Sigmoid colon (tissue), 7 donors: ENCODE data around the gene MXD4. TPM values are rescaled to one million over a fixed set of nuclear protein-coding genes. Genes with fewer than 3 reads are reported as not detected.
A peak's percentile ranks its signal among the peaks of the same experiment; 100 is the strongest.

Experiments
- DNase-seq: peaks from one replicate; pipeline ENCODE4 v3.0.0-alpha.2; 2019
- H3K27ac ChIP-seq, 4 donors: fragments of 200-600 bp; sonication (generic); one replicate each; pipeline ENCODE4 v1.5.1; 2016 to 2019; ENCODE audit warnings: mild to moderate bottlenecking in 1 of 4
- H3K27me3 ChIP-seq, 3 donors: fragments of 200-600 bp; sonication (generic); one replicate each; pipeline ENCODE4 v1.5.1; 2019; ENCODE audit warnings: mild to moderate bottlenecking in 1 of 3
- H3K36me3 ChIP-seq, 4 donors: fragments of 200-600 bp; sonication (generic); one replicate each; pipeline ENCODE4 v1.5.1; 2016 to 2019
- H3K4me1 ChIP-seq, 4 donors: fragments of 200-600 bp; sonication (generic); one replicate each; pipeline ENCODE4 v1.5.1; 2017 to 2019
- H3K4me3 ChIP-seq, 4 donors: fragments of 200-600 bp; sonication (generic); one replicate each; pipeline ENCODE4 v1.5.1; 2017 to 2019; ENCODE audit warnings: mild to moderate bottlenecking in 2 of 4, moderate library complexity in 1 of 4
- H3K9me3 ChIP-seq, 4 donors: fragments of 200-600 bp in 3 of 4; sonication (generic) in 3 of 4; one replicate each; pipeline versions ENCODE4 v1.5.1 to v1.6.1; 2013 to 2019
- EP300 ChIP-seq, 4 donors: sonication (generic); formaldehyde crosslinking; IDR thresholded peaks; one replicate each; pipeline ENCODE4 v1.6.1; 2017; ENCODE audit warnings: antibody characterized with exemption in 4 of 4
- POLR2A ChIP-seq, 2 donors: fragments of 450-650 bp; IDR thresholded peaks; one replicate each; pipeline ENCODE4 v1.6.1; 2016; ENCODE audit warnings: antibody characterized with exemption in 2 of 2, mild to moderate bottlenecking in 2 of 2, moderate library complexity in 2 of 2
- POLR2AphosphoS5 ChIP-seq, 4 donors: sonication (generic); formaldehyde crosslinking; IDR thresholded peaks; one replicate each; pipeline ENCODE4 v1.6.1; 2017; ENCODE audit warnings: antibody characterized with exemption in 4 of 4
- WGBS, 2 donors: extraction: QIAGEN DNeasy Blood & Tissue Kit; methylation state at CpG; one replicate each; pipeline ENCODE4 v1.1.7; 2013; 5-methylcytosine and 5-hydroxymethylcytosine counted together
- intact Hi-C: fragments of 100-400 bp; cut with DNase I; formaldehyde crosslinking; loops from one replicate; pipeline ENCODE4 v1.15.1; 2023
- polyA plus RNA-seq, 3 donors: library from polyadenylated mRNA; stranded (reverse); fragments of 200-250 nt; gene quantifications; one replicate each; pipeline ENCODE4 v1.2.3, GENCODE V29; 2013
- total RNA-seq, 4 donors: library from RNA; depleted of rRNA; stranded (reverse); fragments of >200 nt; gene quantifications; one replicate each; pipeline ENCODE4 v1.1.0, GENCODE V29; 2016
- TF ChIP-seq, protein P1 (sequence below), 4 experiments: fragments of 450-650 bp in 3 of 4; fragments of 200-600 bp in 1 of 4; IDR thresholded peaks; one replicate each; pipeline ENCODE4 v1.5.1; 2016 to 2019; ENCODE audit warnings: antibody characterized with exemption in 4 of 4, mild to moderate bottlenecking in 3 of 4, moderate library complexity in 2 of 4
- donor health status: healthy with polysubstance abuse.
- donor health status: Bipolar disorder and iron deficiency.
- donor health status: healthy.

The MXD4 gene
- total and polyA plus RNA-seq, 7 donors: 25.0 to 62.0 (median 36.4) TPM

DNA sequence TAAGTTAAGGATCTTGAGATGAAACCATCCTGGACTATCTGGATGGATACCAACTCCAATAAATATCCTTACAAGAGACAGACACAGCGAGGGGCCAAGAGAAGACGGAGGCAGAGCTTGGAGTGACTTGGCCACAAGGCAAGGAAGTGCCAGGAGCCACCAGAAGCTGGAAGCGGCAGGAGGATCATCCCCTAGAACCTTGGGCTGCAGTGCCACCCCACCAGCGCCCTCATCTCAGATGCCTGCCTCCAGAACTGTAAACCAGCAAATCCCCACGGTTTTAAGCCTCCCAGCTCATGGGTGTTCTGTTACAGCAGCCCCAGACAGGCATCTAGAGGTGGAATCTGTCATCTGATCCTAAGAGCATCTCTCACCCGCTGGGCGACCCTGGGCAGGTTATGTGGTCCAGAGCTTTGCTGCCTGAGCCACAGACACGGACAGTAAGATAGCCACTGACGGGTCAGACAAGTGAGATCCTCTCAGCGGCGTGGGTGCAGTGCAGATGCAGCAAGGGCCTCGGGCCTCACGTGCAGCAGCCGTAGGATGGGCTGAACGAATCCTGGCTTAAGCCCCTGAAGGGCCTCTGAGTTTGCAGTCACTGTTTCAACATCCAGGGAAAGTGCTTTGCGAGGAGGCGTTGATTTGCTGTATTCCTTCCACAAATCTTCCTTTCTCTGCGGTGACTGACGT lies 25.1 kb upstream of the MXD4 start:
- H3K9me3 ChIP-seq: no peaks in the 10 kb centered on the region
- no peaks in the 10 kb centered on the region for H3K36me3 ChIP-seq
- WGBS, 2 donors: 82 to 85% methylated on average over 19 of the region's 19 CpGs
- intact Hi-C loops: no loop called here
- TF ChIP-seq EP300 (IDR thresholded peaks at IDR 0.05): no peak
- H3K27ac ChIP-seq: no peak overlapping the region
- no peak overlapping the region for H3K4me3 ChIP-seq
- H3K4me1 ChIP-seq: no peaks in the 10 kb centered on the region
- no peaks in the 10 kb centered on the region for H3K27me3 ChIP-seq
- peak; percentile 10 for DNase-seq

GRCh38 chr4:2285613-2286381 lies 23.9 kb upstream of the MXD4 start:
- Histone ChIP-seq H3K36me3 (no peaks in the 10 kb centered on the region), H3K27me3 (no peaks in the 10 kb centered on the region), H3K27ac (no peak overlapping the region), H3K4me1 (no peaks in the 10 kb centered on the region), H3K4me3 (no peak overlapping the region), H3K9me3 (no peaks in the 10 kb centered on the region)
- intact Hi-C loops: no loop called here
- TF ChIP-seq POLR2AphosphoS5 (IDR thresholded peaks at IDR 0.05) (no peak), EP300 (IDR thresholded peaks at IDR 0.05) (no peak), POLR2A (IDR thresholded peaks at IDR 0.05) (no peak)
- TF ChIP-seq, protein P1, sequence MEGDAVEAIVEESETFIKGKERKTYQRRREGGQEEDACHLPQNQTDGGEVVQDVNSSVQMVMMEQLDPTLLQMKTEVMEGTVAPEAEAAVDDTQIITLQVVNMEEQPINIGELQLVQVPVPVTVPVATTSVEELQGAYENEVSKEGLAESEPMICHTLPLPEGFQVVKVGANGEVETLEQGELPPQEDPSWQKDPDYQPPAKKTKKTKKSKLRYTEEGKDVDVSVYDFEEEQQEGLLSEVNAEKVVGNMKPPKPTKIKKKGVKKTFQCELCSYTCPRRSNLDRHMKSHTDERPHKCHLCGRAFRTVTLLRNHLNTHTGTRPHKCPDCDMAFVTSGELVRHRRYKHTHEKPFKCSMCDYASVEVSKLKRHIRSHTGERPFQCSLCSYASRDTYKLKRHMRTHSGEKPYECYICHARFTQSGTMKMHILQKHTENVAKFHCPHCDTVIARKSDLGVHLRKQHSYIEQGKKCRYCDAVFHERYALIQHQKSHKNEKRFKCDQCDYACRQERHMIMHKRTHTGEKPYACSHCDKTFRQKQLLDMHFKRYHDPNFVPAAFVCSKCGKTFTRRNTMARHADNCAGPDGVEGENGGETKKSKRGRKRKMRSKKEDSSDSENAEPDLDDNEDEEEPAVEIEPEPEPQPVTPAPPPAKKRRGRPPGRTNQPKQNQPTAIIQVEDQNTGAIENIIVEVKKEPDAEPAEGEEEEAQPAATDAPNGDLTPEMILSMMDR (IDR thresholded peaks at IDR 0.05): no peak
- DNase-seq: peak; percentile 52
- WGBS, 2 donors: 87 to 88% methylated on average over 27 of the region's 27 CpGs

GRCh38 chr4:2284934-2285612 lies 23.2 kb upstream of the MXD4 start:
- 86 to 88% methylated on average over 15 of the region's 15 CpGs for WGBS, 2 donors
- no peaks in the 10 kb centered on the region for H3K27me3 ChIP-seq
- peak; percentile 50 for DNase-seq
- no peaks in the 10 kb centered on the region for H3K4me1 ChIP-seq
- H3K9me3 ChIP-seq: no peaks in the 10 kb centered on the region
- H3K27ac ChIP-seq: no peak overlapping the region
- TF ChIP-seq POLR2AphosphoS5 (IDR thresholded peaks at IDR 0.05): no peak
- TF ChIP-seq POLR2A (IDR thresholded peaks at IDR 0.05): no peak
- TF ChIP-seq, protein P1 (IDR thresholded peaks at IDR 0.05): no peak
- TF ChIP-seq EP300 (IDR thresholded peaks at IDR 0.05): no peak
- H3K4me3 ChIP-seq: no peak overlapping the region
- intact Hi-C loops: no loop called here
- H3K36me3 ChIP-seq: no peaks in the 10 kb centered on the region

GRCh38 chr4:2284161-2284933 lies 22.4 kb upstream of the MXD4 start:
- DNase-seq: peak; percentile 55
- H3K36me3 ChIP-seq: no peaks in the 10 kb centered on the region
- TF ChIP-seq POLR2A (IDR thresholded peaks at IDR 0.05) (no peak), EP300 (IDR thresholded peaks at IDR 0.05) (no peak), POLR2AphosphoS5 (IDR thresholded peaks at IDR 0.05) (no peak)
- TF ChIP-seq, protein P1 (IDR thresholded peaks at IDR 0.05): no peak
- H3K27ac ChIP-seq: no peak overlapping the region
- H3K27me3 ChIP-seq: no peaks in the 10 kb centered on the region
- H3K9me3 ChIP-seq: no peaks in the 10 kb centered on the region
- no peaks in the 10 kb centered on the region for H3K4me1 ChIP-seq
- no peak overlapping the region for H3K4me3 ChIP-seq
- intact Hi-C loops: no loop called here
- WGBS, 2 donors: 97% methylated on average over 23 of the region's 23 CpGs
